Neural progenitor cell (in vitro differentiated cells): Measurements from ENCODE around the gene ZNF148. TPM values are rescaled to one million over a fixed set of nuclear protein-coding genes. Genes with fewer than 3 reads are reported as not detected.

Experiments used
- DNase-seq: peaks from one replicate; pipeline ENCODE4 v3.0.0-alpha.2; 2016; ENCODE audit warnings: low spot score
- H2AFZ ChIP-seq: fragments of 200-600 bp; sonication (generic); replicated peaks from 2 replicates; pipeline ENCODE4 v1.6.1; 2016; ENCODE audit warnings: antibody characterized with exemption
- H3F3A ChIP-seq: fragments of 200-600 bp; sonication (generic); 2 replicates; pipeline ENCODE4 v1.6.1; 2016; ENCODE audit warnings: antibody characterized with exemption, low read depth
- H3K27ac ChIP-seq: fragments of 200-600 bp; sonication (generic); 2 replicates; pipeline ENCODE4 v1.5.1; 2016; ENCODE audit warnings: mild to moderate bottlenecking
- H3K27me3 ChIP-seq: fragments of 200-600 bp; sonication (generic); 2 replicates; pipeline ENCODE4 v1.6.1; 2016; ENCODE audit warnings: mild to moderate bottlenecking, moderate library complexity
- H3K36me3 ChIP-seq: fragments of 200-600 bp; sonication (generic); 2 replicates; pipeline ENCODE4 v1.5.1; 2016
- H3K4me1 ChIP-seq: fragments of 200-600 bp; sonication (generic); 2 replicates; pipeline ENCODE4 v1.6.1; 2016; ENCODE audit warnings: mixed run types
- H3K4me2 ChIP-seq: fragments of 200-600 bp; sonication (generic); 2 replicates; pipeline ENCODE4 v1.6.1; 2016
- H3K4me3 ChIP-seq: fragments of 200-600 bp; sonication (generic); 2 replicates; pipeline ENCODE4 v1.5.1; 2016
- H3K79me2 ChIP-seq: fragments of 200-600 bp; sonication (generic); 2 replicates; pipeline ENCODE4 v1.6.1; 2016; ENCODE audit warnings: low read depth
- H3K9ac ChIP-seq: fragments of 200-600 bp; sonication (generic); 2 replicates; pipeline ENCODE4 v1.6.1; 2016
- H3K9me3 ChIP-seq: fragments of 200-600 bp; sonication (generic); 2 replicates; pipeline ENCODE4 v1.5.1; 2016; ENCODE audit warnings: low read depth
- H4K20me1 ChIP-seq: fragments of 200-600 bp; sonication (generic); 2 replicates; pipeline ENCODE4 v1.6.1; 2016; ENCODE audit warnings: low read depth
- H3K27ac Mint-ChIP-seq: 3 replicates; pipeline ENCODE4 v1.8.0; 2021; ENCODE audit warnings: mixed read lengths
- H3K27me3 Mint-ChIP-seq: 2 replicates; pipeline ENCODE4 v1.8.0; 2022; ENCODE audit warnings: low read depth, mild to moderate bottlenecking, inconsistent platforms, moderate library complexity, mixed read lengths; ENCODE audit not compliant: insufficient read depth
- H3K36me3 Mint-ChIP-seq: 3 replicates; pipeline ENCODE4 v1.8.0; 2021; ENCODE audit warnings: mixed read lengths
- H3K4me1 Mint-ChIP-seq: 3 replicates; pipeline ENCODE4 v1.8.0; 2021; ENCODE audit warnings: mixed read lengths
- H3K4me3 Mint-ChIP-seq: 3 replicates; pipeline ENCODE4 v1.8.0; 2021; ENCODE audit warnings: mild to moderate bottlenecking, moderate library complexity, mixed read lengths
- H3K9me3 Mint-ChIP-seq: 3 replicates; pipeline ENCODE4 v1.8.0; 2020; ENCODE audit warnings: mixed read lengths
- CTCF ChIP-seq: fragments of 200-600 bp; sonication (generic); IDR thresholded peaks from 2 replicates; pipeline ENCODE4 v1.5.1; 2017; ENCODE audit warnings: antibody characterized with exemption, mild to moderate bottlenecking
- EZH2 ChIP-seq: fragments of 200-600 bp; sonication (generic); IDR thresholded peaks from 2 replicates; pipeline ENCODE4 v1.6.1; 2017; ENCODE audit warnings: antibody characterized with exemption, mild to moderate bottlenecking, moderate library complexity
- EZH2phosphoT487 ChIP-seq: fragments of 200-600 bp; sonication (generic); IDR thresholded peaks from 2 replicates; pipeline ENCODE4 v1.6.1; 2017; ENCODE audit warnings: antibody characterized with exemption
- total RNA-seq: library from RNA; depleted of rRNA; stranded (reverse); fragments of >200 nt; gene quantifications from 2 replicates; pipeline ENCODE4 v1.2.3, GENCODE V29; 2015; ENCODE audit warnings: low replicate concordance

ZNF148 gene
- total RNA-seq, 1 donor from 2014 or later = 37.1 TPM

- Histone ChIP-seq H3K36me3 (no peaks in the 10 kb centered on the region), H3F3A (no peaks in the 10 kb centered on the region), H3K79me2 (no peaks in the 10 kb centered on the region), H3K4me1 (peaks cover 16% of the 10 kb centered on the region), H3K27me3 (peaks cover 15% of the 10 kb centered on the region), H3K9ac (no peak overlapping the region), H3K27ac (no peak overlapping the region), H4K20me1 (no peaks in the 10 kb centered on the region), H3K9me3 (no peaks in the 10 kb centered on the region), H3K4me3 (no peak overlapping the region), H2AFZ (no peak overlapping the region), H3K4me2 (peak overlapping the region; percentile 94)
- H3K4me1 Mint-ChIP-seq = peaks cover 11% of the 10 kb centered on the region
- no peak for DNase-seq
- no peaks in the 10 kb centered on the region for H3K36me3 Mint-ChIP-seq
- H3K27me3 Mint-ChIP-seq = peaks cover 22% of the 10 kb centered on the region
- H3K27ac Mint-ChIP-seq = no peak overlapping the region
- no peaks in the 10 kb centered on the region for H3K9me3 Mint-ChIP-seq
- no peak for TF ChIP-seq EZH2phosphoT487
- no peak for TF ChIP-seq EZH2
- TF ChIP-seq CTCF = no peak
- peak overlapping the region; percentile 18 for H3K4me3 Mint-ChIP-seq
Observed at GRCh38 chr3:125213946-125214542, 161.1 kb downstream of the ZNF148 start.

- Histone ChIP-seq H3K27me3 (peaks cover 15% of the 10 kb centered on the region), H3K4me2 (peak overlapping the region; percentile 94), H3K9me3 (no peaks in the 10 kb centered on the region), H3K9ac (no peak overlapping the region), H4K20me1 (no peaks in the 10 kb centered on the region), H2AFZ (peak overlapping the region; percentile 85), H3F3A (no peaks in the 10 kb centered on the region), H3K4me1 (peaks cover 16% of the 10 kb centered on the region), H3K79me2 (no peaks in the 10 kb centered on the region), H3K4me3 (peak overlapping the region; percentile 61), H3K36me3 (no peaks in the 10 kb centered on the region), H3K27ac (no peak overlapping the region)
- Mint-ChIP-seq H3K36me3 (no peaks in the 10 kb centered on the region), H3K27ac (no peak overlapping the region), H3K27me3 (peaks cover 22% of the 10 kb centered on the region), H3K4me3 (peak overlapping the region; percentile 18), H3K4me1 (peaks cover 11% of the 10 kb centered on the region), H3K9me3 (no peaks in the 10 kb centered on the region)
- DNase-seq = peak; percentile 9
- no peak for TF ChIP-seq CTCF
- TF ChIP-seq EZH2phosphoT487 = no peak
- no peak for TF ChIP-seq EZH2
Observed at GRCh38 chr3:125213364-125213755, 161.8 kb downstream of the ZNF148 start.

- Mint-ChIP-seq H3K36me3 (no peaks in the 10 kb centered on the region), H3K27ac (no peak within 1 kb of the TSS), H3K27me3 (peaks cover 22% of the 10 kb centered on the region), H3K4me3 (peak within 1 kb of the TSS; percentile 76), H3K4me1 (peaks cover 11% of the 10 kb centered on the region), H3K9me3 (no peaks in the 10 kb centered on the region)
- DNase-seq = peak; percentile 54
- no peak within 1 kb of the TSS for H3K9ac ChIP-seq
- H3K27me3 ChIP-seq = peaks cover 15% of the 10 kb centered on the region
- peak within 1 kb of the TSS; percentile 94 for H3K4me2 ChIP-seq
- H3K79me2 ChIP-seq = no peaks in the 10 kb centered on the region
- TF ChIP-seq EZH2 (peak; percentile 27), EZH2phosphoT487 (no peak), CTCF (no peak)
- H3K9me3 ChIP-seq = no peaks in the 10 kb centered on the region
- H3K36me3 ChIP-seq = no peaks in the 10 kb centered on the region
- peak within 1 kb of the TSS; percentile 61 for H3K4me3 ChIP-seq
- peak within 1 kb of the TSS; percentile 85 for H2AFZ ChIP-seq
- no peaks in the 10 kb centered on the region for H4K20me1 ChIP-seq
- H3F3A ChIP-seq = no peaks in the 10 kb centered on the region
- H3K27ac ChIP-seq = no peak within 1 kb of the TSS
- H3K4me1 ChIP-seq = peaks cover 16% of the 10 kb centered on the region
Observed at GRCh38 chr3:125212509-125213363, 162.4 kb downstream of the ZNF148 start, which contains the start of gene SLC12A8. SLC12A8 (minus strand) TSS chr3:125212748; CDS start chr3:125211349, 1,399 bp downstream.
